Neuronal stem cell (in vitro differentiated cells): Measurements from ENCODE around the gene MACROD1.

Source experiments
- DNase-seq: peaks from one replicate; pipeline ENCODE4 v3.0.0-alpha.2; 2013; ENCODE audit warnings: low spot score
- H2AFZ ChIP-seq: one replicate; pipeline ENCODE4 v1.6.1; 2013; ENCODE audit warnings: mild to moderate bottlenecking, low read length, inconsistent platforms
- H2AK5ac ChIP-seq: 2 replicates; pipeline ENCODE4 v1.6.1; 2013; ENCODE audit warnings: low read depth, mild to moderate bottlenecking, inconsistent platforms, low read length, moderate library complexity, mixed read lengths
- H2BK120ac ChIP-seq: 2 replicates; pipeline ENCODE4 v1.6.1; 2013; ENCODE audit warnings: low read depth, mild to moderate bottlenecking, inconsistent platforms, low read length, moderate library complexity, mixed read lengths
- H2BK12ac ChIP-seq: one replicate; pipeline ENCODE4 v1.6.1; 2013; ENCODE audit warnings: low read length, inconsistent platforms
- H2BK15ac ChIP-seq: 2 replicates; pipeline ENCODE4 v1.6.1; 2013; ENCODE audit warnings: mild to moderate bottlenecking, low read length, inconsistent platforms, mixed read lengths
- H2BK5ac ChIP-seq: one replicate; pipeline ENCODE4 v1.6.1; 2013; ENCODE audit warnings: inconsistent platforms, mild to moderate bottlenecking, low read length, moderate library complexity
- H3K14ac ChIP-seq: one replicate; pipeline ENCODE4 v1.6.1; 2013; ENCODE audit warnings: low read length, inconsistent platforms
- H3K18ac ChIP-seq: 2 replicates; pipeline ENCODE4 v1.6.1; 2013; ENCODE audit warnings: low read length, inconsistent platforms
- H3K23ac ChIP-seq: 2 replicates; pipeline ENCODE4 v1.6.1; 2013; ENCODE audit warnings: low read depth, mild to moderate bottlenecking, mixed read lengths, low read length, inconsistent platforms; ENCODE audit not compliant: poor library complexity
- H3K27ac ChIP-seq: replicated peaks from 3 replicates; pipeline ENCODE4 v1.5.1; 2013; ENCODE audit warnings: low read length, inconsistent platforms
- H3K27me3 ChIP-seq, 3 experiments: 2 replicates each; pipeline ENCODE4 v1.6.1; 2013; ENCODE audit warnings: low read length in 3 of 3, mild to moderate bottlenecking in 2 of 3, inconsistent platforms in 1 of 3, low read depth in 1 of 3, mixed read lengths in 1 of 3, moderate library complexity in 1 of 3; ENCODE audit not compliant: control insufficient read depth in 3 of 3, insufficient read depth in 3 of 3
- H3K36me3 ChIP-seq, 2 donors: replicated peaks in 1 of 2; 2 replicates each; pipeline ENCODE4 v1.6.1; 2013; ENCODE audit warnings: low read length in 2 of 2; ENCODE audit not compliant: control insufficient read depth in 2 of 2, insufficient read depth in 2 of 2
- H3K4ac ChIP-seq: 2 replicates; pipeline ENCODE4 v1.6.1; 2013; ENCODE audit warnings: inconsistent platforms, mild to moderate bottlenecking, low read length, moderate library complexity
- H3K4me1 ChIP-seq, 2 donors: 1 replicate in 1 of 2; 2 replicates in 1 of 2; pipeline ENCODE4 v1.6.1; 2013; ENCODE audit warnings: low read length in 2 of 2, low read depth in 1 of 2; ENCODE audit not compliant: control insufficient read depth in 2 of 2, insufficient read depth in 1 of 2
- H3K4me2 ChIP-seq: one replicate; pipeline ENCODE4 v1.6.1; 2013; ENCODE audit warnings: mild to moderate bottlenecking, low read length, inconsistent platforms; ENCODE audit not compliant: insufficient read depth, poor library complexity, severe bottlenecking
- H3K4me3 ChIP-seq, 2 donors: 2 replicates each; pipeline ENCODE4 v1.5.1; 2013; ENCODE audit warnings: low read length in 2 of 2, mild to moderate bottlenecking in 2 of 2, inconsistent platforms in 1 of 2, moderate library complexity in 1 of 2
- H3K79me1 ChIP-seq: one replicate; pipeline ENCODE4 v1.6.1; 2013; ENCODE audit warnings: low read depth, mild to moderate bottlenecking, inconsistent platforms, low read length, moderate library complexity
- H3K9ac ChIP-seq: one replicate; pipeline ENCODE4 v1.6.1; 2013; ENCODE audit warnings: mild to moderate bottlenecking, low read depth, low read length, inconsistent platforms; ENCODE audit not compliant: poor library complexity
- H3K9me3 ChIP-seq, 2 donors: replicated peaks in 1 of 2; 2 replicates each; pipeline versions ENCODE3 to v1.6.1; 2013; ENCODE audit warnings: low read length in 2 of 2, mild to moderate bottlenecking in 2 of 2, inconsistent platforms in 1 of 2, low read depth in 1 of 2, mixed read lengths in 1 of 2, moderate library complexity in 1 of 2; ENCODE audit not compliant: control insufficient read depth in 2 of 2, insufficient read depth in 1 of 2
- H4K8ac ChIP-seq: one replicate; pipeline ENCODE4 v1.6.1; 2013; ENCODE audit warnings: low read depth, mild to moderate bottlenecking, inconsistent platforms, low read length, moderate library complexity
- H4K91ac ChIP-seq: one replicate; pipeline ENCODE4 v1.6.1; 2013; ENCODE audit warnings: low read length, low read depth, mild to moderate bottlenecking, inconsistent platforms; ENCODE audit not compliant: poor library complexity
- WGBS, 2 donors: extraction: QIAGEN DNeasy Blood & Tissue Kit; methylation state at CpG; one replicate each; pipeline ENCODE4 v1.1.7; 2013; ENCODE audit warnings: missing lambda C conversion rate in 2 of 2, mixed read lengths in 1 of 2; ENCODE audit not compliant: insufficient read length in 2 of 2, insufficient replicate concordance in 1 of 2; ENCODE audit errors: extremely low coverage in 2 of 2; 5-methylcytosine and 5-hydroxymethylcytosine counted together

MACROD1 gene

DNA sequence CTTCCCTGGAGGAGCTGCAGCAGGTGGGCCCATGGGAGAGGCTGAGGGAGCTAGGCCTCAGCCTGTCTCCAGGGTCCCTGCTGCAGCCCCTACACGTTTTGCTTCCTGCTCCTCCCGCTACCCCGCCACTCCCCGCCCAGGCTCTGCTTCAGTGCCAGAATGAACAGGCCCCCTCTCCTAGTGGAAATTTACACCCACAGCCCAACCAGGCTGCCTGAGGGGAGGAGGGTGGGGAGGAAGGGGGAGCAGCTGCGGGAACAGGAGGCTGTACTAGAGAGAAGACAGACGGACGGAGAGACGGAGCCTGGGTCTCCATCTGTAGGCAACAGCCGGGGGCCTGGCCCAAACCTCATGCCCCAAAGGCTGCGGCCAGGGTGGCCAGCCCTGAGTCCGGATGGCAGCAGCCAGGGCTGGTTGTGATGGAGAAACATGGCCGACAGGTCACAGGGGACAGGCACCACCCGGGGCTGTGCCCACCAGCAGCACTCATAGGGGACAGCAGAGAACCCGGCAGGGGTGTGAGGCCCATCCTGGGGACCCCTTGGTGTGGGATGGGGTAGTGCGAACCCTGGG is 109.6 kb downstream of the MACROD1 start:
- Histone ChIP-seq H2BK120ac (peak overlapping the region; percentile 26), H2AFZ (no peak overlapping the region), H3K14ac (no peak overlapping the region), H2BK5ac (peak overlapping the region; percentile 90), H2AK5ac (peak overlapping the region; percentile 53), H3K18ac (peak overlapping the region; percentile 89), H2BK12ac (no peak overlapping the region), H2BK15ac (peak overlapping the region; percentile 93), H3K36me3 (no peaks in the 10 kb centered on the region), H4K91ac (no peak overlapping the region), H3K4me2 (no peak overlapping the region), H3K27ac (no peak overlapping the region), H3K9ac (peak overlapping the region; percentile 61), H3K9me3 (no peaks in the 10 kb centered on the region), H3K79me1 (no peaks in the 10 kb centered on the region), H3K23ac (no peak overlapping the region), H3K4ac (no peak overlapping the region), H3K4me1 (peaks cover 40 to 43% of the 10 kb centered on the region in 2 donors), H4K8ac (no peak overlapping the region), H3K27me3 (peaks cover 0 to 16% (median 0%) of the 10 kb centered on the region in 3 experiments), H3K4me3 (no peak overlapping the region)
- no CpG with 5 or more reads among the region's 15 CpGs for WGBS, 2 donors
- DNase-seq: no peak

DNA sequence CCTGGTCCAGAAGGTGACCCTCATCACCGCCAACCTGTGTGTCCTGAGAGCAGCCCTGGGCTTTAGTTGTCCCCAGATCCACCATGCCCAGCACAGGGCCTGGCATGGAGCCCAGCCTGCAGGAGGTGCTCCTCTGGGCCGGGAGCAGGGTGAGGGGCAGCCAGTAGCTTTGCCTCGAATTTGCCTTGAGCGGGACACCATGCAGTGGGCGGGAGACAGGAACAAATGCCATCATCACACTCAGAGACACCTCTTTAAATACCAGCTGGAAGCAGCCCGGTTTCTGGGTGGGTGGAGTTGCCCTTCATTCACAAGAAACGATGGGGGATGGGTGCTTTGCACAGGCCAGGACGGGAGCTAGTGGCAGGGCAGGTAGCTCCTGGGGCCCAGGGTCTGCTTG is 110.8 kb downstream of the MACROD1 start:
- no CpG with 5 or more reads among the region's 8 CpGs for WGBS, 2 donors
- peak overlapping the region; percentile 33 for H2BK12ac ChIP-seq
- no peaks in the 10 kb centered on the region for H3K79me1 ChIP-seq
- no peak overlapping the region for H2BK15ac ChIP-seq
- no peaks in the 10 kb centered on the region for H3K9me3 ChIP-seq
- no peaks in the 10 kb centered on the region for H3K36me3 ChIP-seq
- no peak overlapping the region for H3K27ac ChIP-seq
- H3K18ac ChIP-seq: peak overlapping the region; percentile 73
- no peak overlapping the region for H4K91ac ChIP-seq
- H3K4me2 ChIP-seq: no peak overlapping the region
- no peak overlapping the region for H4K8ac ChIP-seq
- H3K23ac ChIP-seq: no peak overlapping the region
- H2AK5ac ChIP-seq: peak overlapping the region; percentile 94
- no peak overlapping the region for H3K4me3 ChIP-seq
- H2BK120ac ChIP-seq: no peak overlapping the region
- peaks cover 0 to 9% (median 0%) of the 10 kb centered on the region in 3 experiments for H3K27me3 ChIP-seq
- no peak overlapping the region for H3K14ac ChIP-seq
- H3K4ac ChIP-seq: no peak overlapping the region
- H2BK5ac ChIP-seq: peak overlapping the region; percentile 22
- H2AFZ ChIP-seq: no peak overlapping the region
- no peak for DNase-seq
- no peak overlapping the region for H3K9ac ChIP-seq
- peaks cover 33 to 35% of the 10 kb centered on the region in 2 donors for H3K4me1 ChIP-seq

DNA sequence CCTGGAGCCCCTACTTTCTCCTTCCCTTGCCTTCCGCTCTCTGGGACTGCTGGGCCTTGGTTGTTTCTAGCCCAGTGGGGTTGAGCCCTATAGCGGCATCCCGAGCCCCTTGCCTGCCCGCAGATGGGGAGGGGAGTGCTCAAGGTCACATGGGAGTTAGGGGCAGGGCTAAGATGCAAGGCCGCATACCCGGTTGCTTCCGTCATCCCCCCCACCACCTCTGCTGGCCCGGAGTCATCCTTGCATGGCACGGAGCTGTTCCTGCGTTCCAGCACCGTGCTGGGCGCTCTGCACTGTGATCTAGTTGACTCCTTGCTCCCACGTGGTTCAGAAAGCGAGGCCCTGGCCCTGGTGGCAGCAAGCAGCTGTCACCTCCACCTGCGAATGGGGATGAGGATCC is 112.2 kb downstream of the MACROD1 start:
- Histone ChIP-seq H4K91ac (no peak overlapping the region), H3K9me3 (no peaks in the 10 kb centered on the region)
- WGBS, 2 donors: no CpG with 5 or more reads among the region's 15 CpGs

DNA sequence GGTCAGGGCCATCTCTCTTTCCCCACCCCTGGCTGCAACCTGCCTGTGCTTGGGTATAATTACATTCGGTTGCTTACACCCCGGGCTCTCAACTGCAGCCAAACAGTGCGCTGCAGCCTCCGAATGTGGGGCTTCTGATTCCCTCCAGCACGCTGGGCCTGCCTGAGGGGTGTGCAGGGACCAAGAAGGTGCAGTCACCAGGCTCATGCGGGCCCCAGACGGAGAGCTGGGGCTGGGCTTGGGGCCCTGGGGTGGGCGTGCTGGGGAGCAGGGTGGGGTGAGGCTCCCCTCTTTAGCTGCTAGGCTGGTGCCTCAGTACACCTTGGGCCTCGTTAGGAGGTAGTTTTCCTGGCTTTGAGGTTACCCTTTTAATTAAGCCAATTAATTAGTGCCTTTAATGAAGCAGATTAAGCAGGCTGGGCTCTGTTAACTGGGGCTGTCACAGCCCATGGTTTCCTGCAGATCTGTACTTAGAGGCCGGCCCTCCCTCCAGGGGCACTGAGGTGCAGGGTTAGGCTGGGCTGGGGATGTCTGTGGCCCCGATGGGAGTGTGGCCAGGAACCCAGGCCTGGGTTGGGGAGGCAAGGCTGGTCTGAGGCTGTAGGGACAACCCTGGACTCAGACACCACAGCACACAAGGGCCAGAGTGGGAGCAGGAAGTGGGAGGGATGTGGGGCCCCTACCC is 112.8 kb downstream of the MACROD1 start:
- peak overlapping the region; percentile 58 for H2AFZ ChIP-seq

More for the DNA sequence above, 112.2 kb downstream of the MACROD1 start:
- Histone ChIP-seq H3K14ac (peak overlapping the region; percentile 78), H3K4me3 (no peak overlapping the region), H2BK5ac (no peak overlapping the region), H3K4me2 (no peak overlapping the region), H2BK12ac (peak overlapping the region; percentile 59), H3K27me3 (peaks cover 0 to 7% (median 0%) of the 10 kb centered on the region in 3 experiments), H2BK15ac (peak overlapping the region; percentile 90), H3K27ac (no peak overlapping the region), H3K36me3 (no peaks in the 10 kb centered on the region), H3K79me1 (no peaks in the 10 kb centered on the region), H3K4me1 (peaks cover 32 to 36% of the 10 kb centered on the region in 2 donors), H2AK5ac (peak overlapping the region; percentile 73), H3K23ac (peak overlapping the region; percentile 68), H2AFZ (peak overlapping the region; percentile 58), H2BK120ac (no peak overlapping the region), H3K4ac (peak overlapping the region; percentile 59), H4K8ac (no peak overlapping the region), H3K18ac (peak overlapping the region; percentile 92), H3K9ac (peak overlapping the region; percentile 55)
- DNase-seq: no peak

More for the DNA sequence above, 112.8 kb downstream of the MACROD1 start:
- WGBS, 2 donors: no CpG with 5 or more reads among the region's 11 CpGs
- peaks cover 37 to 40% of the 10 kb centered on the region in 2 donors for H3K4me1 ChIP-seq
- H4K91ac ChIP-seq: no peak overlapping the region
- H3K18ac ChIP-seq: peak overlapping the region; percentile 92
- peak overlapping the region; percentile 68 for H3K23ac ChIP-seq
- H4K8ac ChIP-seq: no peak overlapping the region
- no peak overlapping the region for H2BK120ac ChIP-seq
- no peaks in the 10 kb centered on the region for H3K79me1 ChIP-seq
- H2BK15ac ChIP-seq: peak overlapping the region; percentile 92
- no peaks in the 10 kb centered on the region for H3K36me3 ChIP-seq
- peaks cover 0 to 7% (median 0%) of the 10 kb centered on the region in 3 experiments for H3K27me3 ChIP-seq
- H2AK5ac ChIP-seq: peak overlapping the region; percentile 73
- H3K9me3 ChIP-seq: no peaks in the 10 kb centered on the region
- H3K4me2 ChIP-seq: no peak overlapping the region
- no peak overlapping the region for H3K27ac ChIP-seq
- H3K14ac ChIP-seq: peak overlapping the region; percentile 78
- peak overlapping the region; percentile 59 for H3K4ac ChIP-seq
- DNase-seq: no peak
- peak overlapping the region; percentile 5 for H2BK12ac ChIP-seq
- no peak overlapping the region for H3K4me3 ChIP-seq
- H3K9ac ChIP-seq: peak overlapping the region; percentile 63
- H2BK5ac ChIP-seq: no peak overlapping the region
